Measurements from ENCODE around the gene BICRAL.

DNA sequence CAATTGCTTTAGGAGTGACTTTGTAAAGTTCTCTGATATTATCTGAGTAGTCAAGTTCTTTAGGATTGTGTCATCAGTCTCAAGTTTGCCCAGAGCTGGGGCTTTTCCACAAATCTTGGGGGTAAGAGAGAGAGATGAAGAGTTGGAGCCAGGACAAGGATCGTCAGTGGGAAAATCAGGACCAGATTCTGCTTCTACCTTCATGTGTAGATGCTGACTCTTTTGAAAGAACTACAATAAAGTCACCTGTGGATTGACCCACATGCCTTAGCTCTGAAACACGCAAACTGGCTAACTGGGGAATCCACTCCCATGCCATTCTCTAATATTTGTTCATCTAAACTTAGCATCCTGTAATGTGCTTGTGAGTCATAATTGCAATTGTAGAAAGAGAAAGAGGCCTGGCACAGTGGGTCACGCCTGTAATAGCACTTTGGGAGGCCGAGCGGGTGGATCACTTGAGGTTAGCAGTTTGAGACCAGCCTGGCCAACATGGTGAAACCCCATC is 15.6 kb upstream of the BICRAL start:
- TF ChIP-seq, protein P1, sequence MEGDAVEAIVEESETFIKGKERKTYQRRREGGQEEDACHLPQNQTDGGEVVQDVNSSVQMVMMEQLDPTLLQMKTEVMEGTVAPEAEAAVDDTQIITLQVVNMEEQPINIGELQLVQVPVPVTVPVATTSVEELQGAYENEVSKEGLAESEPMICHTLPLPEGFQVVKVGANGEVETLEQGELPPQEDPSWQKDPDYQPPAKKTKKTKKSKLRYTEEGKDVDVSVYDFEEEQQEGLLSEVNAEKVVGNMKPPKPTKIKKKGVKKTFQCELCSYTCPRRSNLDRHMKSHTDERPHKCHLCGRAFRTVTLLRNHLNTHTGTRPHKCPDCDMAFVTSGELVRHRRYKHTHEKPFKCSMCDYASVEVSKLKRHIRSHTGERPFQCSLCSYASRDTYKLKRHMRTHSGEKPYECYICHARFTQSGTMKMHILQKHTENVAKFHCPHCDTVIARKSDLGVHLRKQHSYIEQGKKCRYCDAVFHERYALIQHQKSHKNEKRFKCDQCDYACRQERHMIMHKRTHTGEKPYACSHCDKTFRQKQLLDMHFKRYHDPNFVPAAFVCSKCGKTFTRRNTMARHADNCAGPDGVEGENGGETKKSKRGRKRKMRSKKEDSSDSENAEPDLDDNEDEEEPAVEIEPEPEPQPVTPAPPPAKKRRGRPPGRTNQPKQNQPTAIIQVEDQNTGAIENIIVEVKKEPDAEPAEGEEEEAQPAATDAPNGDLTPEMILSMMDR (IDR thresholded peaks at IDR 0.05), result no peak
- no peak for TF ChIP-seq POLR2A (IDR thresholded peaks at IDR 0.05)
- no peak for TF ChIP-seq POLR2AphosphoS5 (IDR thresholded peaks at IDR 0.05; ENCODE audit: insufficient read depth in 1 of 2, low read depth in 1 of 2)

Data from vagina (tissue), 2 donors.